ENCODE results near the gene CMC2.

GRCh38 chr16:80992676-80993293 is 13.9 kb downstream of the CMC2 start:
- TF ChIP-seq POLR2AphosphoS5 (IDR thresholded peaks at IDR 0.05; ENCODE audit: low read depth, low read length) (no peak), TAF1 (IDR thresholded peaks at IDR 0.05; ENCODE audit: low read depth, low read length) (no peak), PAX5 (IDR thresholded peaks at IDR 0.05; ENCODE audit: insufficient read depth, low read length, severe bottlenecking) (no peak), POLR2A (IDR thresholded peaks at IDR 0.05; ENCODE audit: low read depth, low read length) (no peak)

Measured in GM12891 (cell line).